OCI-LY7 (cell line): ENCODE data around the gene HLX. TPM values are rescaled to one million over a fixed set of nuclear protein-coding genes. Genes with fewer than 3 reads are reported as not detected.

Source experiments
- BruUV-seq: library from RNA; stranded (reverse); fragments of 400-500 nt; replicated peaks from 2 replicates; lab custom pipeline; 2021; lab: Mats Ljungman, UMichigan
- CTCF ChIA-PET: fragments of 300-600 bp; sonication (Branson Sonifier 250); formaldehyde crosslinking; loops from one replicate; lab custom pipeline; 2022; ENCODE audit warnings: antibody characterized with exemption; ENCODE audit not compliant: unreplicated experiment; lab: Charles Lee
- POLR2A ChIA-PET: fragments of 300-600 bp; sonication (Branson Sonifier 250); formaldehyde crosslinking; loops from one replicate; lab custom pipeline; 2022; ENCODE audit warnings: antibody characterized with exemption; lab: Charles Lee
- DNase-seq: peaks from one replicate; pipeline ENCODE4 v3.0.0-alpha.2; 2015; ENCODE audit warnings: low spot score
- H2AFZ ChIP-seq: fragments of 200-600 bp; sonication (generic), shearing (Covaris generic); 2 replicates; pipeline ENCODE4 v1.6.1; 2014; ENCODE audit warnings: mild to moderate bottlenecking, antibody characterized with exemption, low read length, moderate library complexity
- H3K27ac ChIP-seq: fragments of 200-600 bp; sonication (generic); 2 replicates; pipeline ENCODE4 v1.5.1; 2014; ENCODE audit warnings: mixed run types, low read depth, mild to moderate bottlenecking, moderate library complexity, low read length, inconsistent platforms; ENCODE audit not compliant: poor library complexity, severe bottlenecking
- H3K36me3 ChIP-seq: fragments of 200-600 bp; sonication (generic); 2 replicates; pipeline ENCODE4 v1.6.1; 2014; ENCODE audit warnings: mild to moderate bottlenecking, antibody characterized with exemption, low read length, moderate library complexity, mixed read lengths; ENCODE audit not compliant: insufficient read depth
- H3K4me1 ChIP-seq: fragments of 200-600 bp; sonication (generic); 2 replicates; pipeline ENCODE4 v1.5.1; 2014; ENCODE audit warnings: mild to moderate bottlenecking, low read length; ENCODE audit not compliant: insufficient read depth, poor library complexity, severe bottlenecking
- H3K4me2 ChIP-seq: fragments of 200-600 bp; sonication (generic); 2 replicates; pipeline ENCODE4 v1.6.1; 2014; ENCODE audit warnings: mild to moderate bottlenecking, low read length
- H3K4me3 ChIP-seq: fragments of 200-600 bp; sonication (generic); 2 replicates; pipeline ENCODE4 v1.5.1; 2014; ENCODE audit warnings: mild to moderate bottlenecking, low read depth, low read length; ENCODE audit not compliant: poor library complexity, severe bottlenecking
- H3K79me2 ChIP-seq: fragments of 200-600 bp; sonication (generic); 2 replicates; pipeline ENCODE4 v1.6.1; 2016; ENCODE audit warnings: low read depth, mild to moderate bottlenecking, low read length, moderate library complexity, mixed read lengths; ENCODE audit not compliant: insufficient read depth
- H3K9me2 ChIP-seq: fragments of 200-600 bp; sonication (generic); 2 replicates; pipeline ENCODE4 v1.6.1; 2016; ENCODE audit warnings: mild to moderate bottlenecking, low read length, mixed read lengths; ENCODE audit not compliant: insufficient read depth
- H3K9me3 ChIP-seq: fragments of 200-600 bp; sonication (generic); 2 replicates; pipeline ENCODE4 v1.6.1; 2014; ENCODE audit warnings: mild to moderate bottlenecking, mixed run types, low read length, mixed read lengths
- H4K20me1 ChIP-seq: fragments of 200-600 bp; sonication (generic); 2 replicates; pipeline ENCODE4 v1.6.1; 2014; ENCODE audit warnings: mild to moderate bottlenecking, antibody characterized with exemption, low read length, moderate library complexity, mixed read lengths; ENCODE audit not compliant: insufficient read depth
- EZH2phosphoT487 ChIP-seq: fragments of 200-600 bp; sonication (generic); IDR thresholded peaks from 2 replicates; pipeline ENCODE4 v1.6.1; 2018; ENCODE audit warnings: low read depth, borderline replicate concordance, mild to moderate bottlenecking, mixed run types, antibody characterized with exemption, low read length, moderate library complexity, mixed read lengths
- intact Hi-C: fragments of 100-400 bp; cut with micrococcal nuclease; formaldehyde crosslinking; loops from one replicate; pipeline ENCODE4 v1.10.0; 2022; ENCODE audit not compliant: unreplicated experiment
- total RNA-seq, 2 experiments: library from RNA; depleted of rRNA in 1 of 2; stranded (reverse); fragments of >200 nt in 1 of 2; shearing (Covaris generic) in 1 of 2; gene quantifications; 2 replicates each; pipeline ENCODE4 v1.2.3, GENCODE V29; 2014 to 2022
- TF ChIP-seq, protein P1 (sequence below): fragments of 200-600 bp; sonication (generic); conservative IDR thresholded peaks from 2 replicates; pipeline ENCODE4 v1.5.1; 2014; ENCODE audit warnings: mild to moderate bottlenecking, antibody characterized with exemption, low read length, moderate library complexity, mixed read lengths

Gene HLX
- total RNA-seq, 2 experiments from 2014 or later = not detected

GRCh38 chr1:220922951-220923350 is 43.7 kb downstream of the HLX start:
- no peak overlapping the region for H3K4me2 ChIP-seq
- intact Hi-C loops = no loop called here
- TF ChIP-seq, protein P1, sequence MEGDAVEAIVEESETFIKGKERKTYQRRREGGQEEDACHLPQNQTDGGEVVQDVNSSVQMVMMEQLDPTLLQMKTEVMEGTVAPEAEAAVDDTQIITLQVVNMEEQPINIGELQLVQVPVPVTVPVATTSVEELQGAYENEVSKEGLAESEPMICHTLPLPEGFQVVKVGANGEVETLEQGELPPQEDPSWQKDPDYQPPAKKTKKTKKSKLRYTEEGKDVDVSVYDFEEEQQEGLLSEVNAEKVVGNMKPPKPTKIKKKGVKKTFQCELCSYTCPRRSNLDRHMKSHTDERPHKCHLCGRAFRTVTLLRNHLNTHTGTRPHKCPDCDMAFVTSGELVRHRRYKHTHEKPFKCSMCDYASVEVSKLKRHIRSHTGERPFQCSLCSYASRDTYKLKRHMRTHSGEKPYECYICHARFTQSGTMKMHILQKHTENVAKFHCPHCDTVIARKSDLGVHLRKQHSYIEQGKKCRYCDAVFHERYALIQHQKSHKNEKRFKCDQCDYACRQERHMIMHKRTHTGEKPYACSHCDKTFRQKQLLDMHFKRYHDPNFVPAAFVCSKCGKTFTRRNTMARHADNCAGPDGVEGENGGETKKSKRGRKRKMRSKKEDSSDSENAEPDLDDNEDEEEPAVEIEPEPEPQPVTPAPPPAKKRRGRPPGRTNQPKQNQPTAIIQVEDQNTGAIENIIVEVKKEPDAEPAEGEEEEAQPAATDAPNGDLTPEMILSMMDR = no peak
- TF ChIP-seq EZH2phosphoT487 = no peak
- no peak overlapping the region for H2AFZ ChIP-seq
- no peaks in the 10 kb centered on the region for H3K36me3 ChIP-seq
- H3K9me3 ChIP-seq = no peaks in the 10 kb centered on the region
- POLR2A ChIA-PET = interaction anchor here (0.7 kb wide), 1 partner anchor 493 kb away, joined by 3 read pairs; no protein-coding TSS in a partner anchor
- DNase-seq = no peak
- no peaks in the 10 kb centered on the region for H3K9me2 ChIP-seq
- H3K27ac ChIP-seq = no peak overlapping the region
- no peaks in the 10 kb centered on the region for H4K20me1 ChIP-seq
- CTCF ChIA-PET = no interaction called here
- no TSS peak for BruUV-seq
- H3K79me2 ChIP-seq = no peaks in the 10 kb centered on the region
- H3K4me3 ChIP-seq = no peak overlapping the region
- H3K4me1 ChIP-seq = no peaks in the 10 kb centered on the region

DNA sequence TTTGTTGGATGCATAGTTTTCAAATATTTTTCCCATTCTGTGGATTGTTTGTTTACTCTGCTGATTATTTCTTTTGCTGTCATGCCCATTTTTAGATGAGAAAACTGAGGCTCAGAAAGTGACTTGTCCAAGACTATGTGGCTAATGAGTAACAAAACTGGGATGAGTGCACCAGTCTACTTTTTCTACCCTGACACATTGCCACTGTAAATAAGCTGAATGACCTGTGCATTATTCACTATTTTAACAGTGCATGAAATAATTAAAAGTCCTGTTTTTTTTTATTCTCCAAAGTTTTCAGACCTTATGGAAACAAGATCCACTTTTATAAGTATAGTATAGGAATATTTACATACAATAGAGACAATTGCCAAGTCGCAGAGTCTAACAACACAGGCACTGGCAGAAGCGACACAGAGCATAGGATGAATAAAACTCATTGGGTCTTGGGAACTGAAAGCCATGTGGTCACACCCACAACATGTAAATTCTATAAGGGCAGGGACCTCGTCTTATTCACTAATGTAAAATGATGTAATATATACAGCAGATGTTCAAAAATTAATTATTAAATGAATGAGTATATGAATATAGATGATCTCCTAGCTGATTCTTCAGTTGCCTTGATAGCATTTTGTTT is 45.2 kb downstream of the HLX start:
- DNase-seq = no peak
- BruUV-seq = no TSS peak
- ChIA-PET CTCF (no interaction called here), POLR2A (interaction anchor here (1.0 kb wide), 1 partner anchor 15 kb away, joined by 4 read pairs; no protein-coding TSS in a partner anchor)
- H3K4me1 ChIP-seq = no peaks in the 10 kb centered on the region
- TF ChIP-seq EZH2phosphoT487 = no peak
- TF ChIP-seq, protein P1 = no peak
- no peak overlapping the region for H3K4me3 ChIP-seq
- H4K20me1 ChIP-seq = no peaks in the 10 kb centered on the region
- H3K9me2 ChIP-seq = no peaks in the 10 kb centered on the region
- no peaks in the 10 kb centered on the region for H3K36me3 ChIP-seq
- no peaks in the 10 kb centered on the region for H3K79me2 ChIP-seq
- no peak overlapping the region for H3K4me2 ChIP-seq
- intact Hi-C loops = no loop called here
- no peak overlapping the region for H2AFZ ChIP-seq
- no peak overlapping the region for H3K27ac ChIP-seq
- no peaks in the 10 kb centered on the region for H3K9me3 ChIP-seq

DNA sequence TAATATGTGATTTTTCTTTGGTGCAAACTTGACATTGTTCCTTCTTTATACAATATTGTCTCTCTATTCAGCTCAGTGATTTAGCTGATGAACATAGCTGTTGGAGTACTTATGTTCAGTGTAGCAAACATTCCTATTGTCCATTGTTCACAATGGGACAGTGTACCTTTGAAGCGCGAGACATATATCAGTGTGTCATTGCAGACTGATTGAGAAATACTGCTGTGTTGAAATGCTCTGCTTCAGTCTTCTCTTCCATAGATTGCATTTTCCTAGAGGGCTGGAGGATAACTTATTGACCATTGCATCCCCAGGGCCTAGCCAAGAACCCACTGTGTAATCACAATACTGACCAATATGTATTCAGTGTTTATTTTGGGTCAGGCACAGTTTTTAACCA is 46.5 kb downstream of the HLX start:
- intact Hi-C loops = no loop called here
- POLR2A ChIA-PET = interaction anchor here (1.1 kb wide), 1 partner anchor 12 kb away, joined by 4 read pairs; no protein-coding TSS in a partner anchor
- no TSS peak for BruUV-seq

More for the DNA sequence above, 46.5 kb downstream of the HLX start:
- no peak for DNase-seq
- no peaks in the 10 kb centered on the region for H3K79me2 ChIP-seq
- H3K9me3 ChIP-seq = no peaks in the 10 kb centered on the region
- H3K27ac ChIP-seq = no peak overlapping the region
- no peaks in the 10 kb centered on the region for H3K9me2 ChIP-seq
- no peaks in the 10 kb centered on the region for H3K4me1 ChIP-seq
- CTCF ChIA-PET = no interaction called here
- H3K4me3 ChIP-seq = no peak overlapping the region
- H4K20me1 ChIP-seq = no peaks in the 10 kb centered on the region
- H3K36me3 ChIP-seq = no peaks in the 10 kb centered on the region
- TF ChIP-seq EZH2phosphoT487 = no peak
- TF ChIP-seq, protein P1 = no peak
- H3K4me2 ChIP-seq = no peak overlapping the region
- H2AFZ ChIP-seq = no peak overlapping the region
